Hepatocyte (in vitro differentiated cells): ENCODE data around the gene GRAMD1C.

Experiments used
- EZH2 ChIP-seq: fragments of 200-600 bp; sonication (generic); IDR thresholded peaks from 2 replicates; pipeline ENCODE4 v1.6.1; 2016; ENCODE audit warnings: antibody characterized with exemption, mild to moderate bottlenecking, borderline replicate concordance
- EZH2phosphoT487 ChIP-seq: fragments of 200-600 bp; sonication (generic); IDR thresholded peaks from one replicate; pipeline ENCODE4 v1.6.1; 2018; ENCODE audit warnings: antibody characterized with exemption, mild to moderate bottlenecking, low read depth, moderate library complexity; ENCODE audit not compliant: unreplicated experiment, severe bottlenecking
- TF ChIP-seq, protein P1 (sequence below): fragments of 200-600 bp; sonication (generic); IDR thresholded peaks from 2 replicates; pipeline ENCODE4 v1.5.1; 2016; ENCODE audit warnings: antibody characterized with exemption, mild to moderate bottlenecking; ENCODE audit not compliant: poor library complexity

DNA sequence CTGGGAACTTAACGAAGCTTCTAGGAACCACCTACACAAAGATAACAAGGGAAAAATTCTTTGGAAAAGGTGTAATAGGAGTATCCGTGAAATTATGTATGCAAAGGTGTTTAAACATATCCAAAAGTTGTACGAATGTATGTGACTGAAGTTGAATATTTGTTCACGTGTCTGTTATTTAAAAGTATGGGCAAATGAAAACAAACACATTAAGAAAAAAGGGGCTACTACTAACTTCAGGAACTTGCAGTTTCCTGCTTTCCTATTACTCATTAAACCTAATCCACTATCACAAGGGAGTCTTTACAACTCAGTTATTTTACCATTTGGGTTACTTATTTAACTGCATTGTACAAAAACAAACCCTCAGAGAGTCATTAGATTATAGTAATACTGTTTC, 33.9 kb upstream of the GRAMD1C start:
- TF ChIP-seq, protein P1, sequence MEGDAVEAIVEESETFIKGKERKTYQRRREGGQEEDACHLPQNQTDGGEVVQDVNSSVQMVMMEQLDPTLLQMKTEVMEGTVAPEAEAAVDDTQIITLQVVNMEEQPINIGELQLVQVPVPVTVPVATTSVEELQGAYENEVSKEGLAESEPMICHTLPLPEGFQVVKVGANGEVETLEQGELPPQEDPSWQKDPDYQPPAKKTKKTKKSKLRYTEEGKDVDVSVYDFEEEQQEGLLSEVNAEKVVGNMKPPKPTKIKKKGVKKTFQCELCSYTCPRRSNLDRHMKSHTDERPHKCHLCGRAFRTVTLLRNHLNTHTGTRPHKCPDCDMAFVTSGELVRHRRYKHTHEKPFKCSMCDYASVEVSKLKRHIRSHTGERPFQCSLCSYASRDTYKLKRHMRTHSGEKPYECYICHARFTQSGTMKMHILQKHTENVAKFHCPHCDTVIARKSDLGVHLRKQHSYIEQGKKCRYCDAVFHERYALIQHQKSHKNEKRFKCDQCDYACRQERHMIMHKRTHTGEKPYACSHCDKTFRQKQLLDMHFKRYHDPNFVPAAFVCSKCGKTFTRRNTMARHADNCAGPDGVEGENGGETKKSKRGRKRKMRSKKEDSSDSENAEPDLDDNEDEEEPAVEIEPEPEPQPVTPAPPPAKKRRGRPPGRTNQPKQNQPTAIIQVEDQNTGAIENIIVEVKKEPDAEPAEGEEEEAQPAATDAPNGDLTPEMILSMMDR: no peak
- TF ChIP-seq EZH2phosphoT487 (no peak), EZH2 (no peak)
